H1 (cell line): Measurements from ENCODE around the gene PPFIA2. TPM values are rescaled to one million over a fixed set of nuclear protein-coding genes. Genes with fewer than 3 reads are reported as not detected.

Source experiments
- polyA plus RNA-seq, 7 experiments: library from polyadenylated mRNA; depleted of rRNA in 3 of 7; stranded (reverse) in 5 of 7; unstranded in 2 of 7; fragments of >200 nt in 5 of 7; fragments of 200-250 nt in 2 of 7; gene quantifications; 1 replicate in 5 of 7; 2 replicates in 1 of 7; 4 replicates in 1 of 7; pipeline versions ENCODE4 v1.2.1 to v1.2.3, GENCODE V29; 2011 to 2013; ENCODE audit warnings: missing spikeins in 2 of 7, mixed read lengths in 2 of 7
- total RNA-seq: library from RNA; stranded (reverse); fragmentation: NEBNext Ultra II Directional; extraction: Animal tissue kit (Norgen Biotek cat#: 25700); gene quantifications from 2 replicates; pipeline ENCODE4 v1.2.1, GENCODE V29; 2021
- TF ChIP-seq, protein P1 (sequence below): IDR thresholded peaks from 2 replicates; pipeline ENCODE4 v1.6.1; 2011; ENCODE audit warnings: low read depth, mild to moderate bottlenecking, low read length; ENCODE audit not compliant: insufficient read depth

The PPFIA2 gene
- total and polyA plus RNA-seq, 2 of the 8 experiments (the other 6 are each of a cell fraction or from before 2014, with no cell fraction given), result 1.2 to 1.8 TPM

DNA sequence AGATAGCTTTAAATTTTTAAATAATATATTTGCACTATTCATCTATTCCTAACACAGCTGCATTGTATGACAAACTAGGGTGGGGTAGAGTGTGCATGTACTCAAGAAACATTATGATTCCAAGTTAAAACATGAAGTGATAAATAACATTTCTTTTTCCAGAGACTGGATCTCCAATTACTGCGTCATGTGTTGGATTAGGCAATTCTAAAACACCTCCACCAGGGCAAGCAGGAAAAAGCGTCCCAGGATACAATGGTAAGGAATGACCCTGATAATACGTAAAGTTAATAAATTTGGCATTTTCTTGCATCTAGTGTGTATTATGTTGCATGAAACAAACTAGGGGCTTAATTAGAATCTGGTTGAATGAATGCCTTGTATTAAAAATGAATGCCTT, 542.4 kb downstream of the PPFIA2 start (continued):
- TF ChIP-seq, protein P1, sequence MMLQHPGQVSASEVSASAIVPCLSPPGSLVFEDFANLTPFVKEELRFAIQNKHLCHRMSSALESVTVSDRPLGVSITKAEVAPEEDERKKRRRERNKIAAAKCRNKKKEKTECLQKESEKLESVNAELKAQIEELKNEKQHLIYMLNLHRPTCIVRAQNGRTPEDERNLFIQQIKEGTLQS, result no peak
